PC-3 (cell line): ENCODE data around the gene UCHL5. TPM values are rescaled to one million over a fixed set of nuclear protein-coding genes. Genes with fewer than 3 reads are reported as not detected.
"Not testable (repeated sequence)": the region's sequence is repeated elsewhere in the genome, so short reads cannot be mapped to it uniquely, and the experiment has no call there.

Experiments
- ATAC-seq: fragments of 200-7000 bp; cut with Tn5 transposase; 2 replicates; pipeline ENCODE4 v1.9.1; 2020; ENCODE audit warnings: mild to moderate bottlenecking, moderate library complexity
- BruUV-seq: library from RNA; stranded (reverse); fragments of 400-500 nt; replicated peaks from 2 replicates; lab custom pipeline; 2021; lab: Mats Ljungman, UMichigan
- CTCF ChIA-PET: fragments of 300-600 bp; sonication (Branson Sonifier 250); formaldehyde crosslinking; loops from one replicate; lab custom pipeline; 2022; ENCODE audit warnings: antibody characterized with exemption; lab: Charles Lee
- POLR2A ChIA-PET: fragments of 300-600 bp; sonication (Branson Sonifier 250); formaldehyde crosslinking; loops from one replicate; lab custom pipeline; 2022; ENCODE audit warnings: antibody characterized with exemption; ENCODE audit not compliant: unreplicated experiment; lab: Charles Lee
- DNase-seq: peaks from one replicate; pipeline ENCODE4 v3.0.0-alpha.2; 2015
- H2AFZ ChIP-seq: fragments of 300-600 bp; sonication (generic); 2 replicates; pipeline ENCODE4 v1.6.0; 2016; ENCODE audit warnings: antibody characterized with exemption, low read length
- H3F3A ChIP-seq: fragments of 300-600 bp; sonication (generic); one replicate; pipeline ENCODE4 v1.6.0; 2017; ENCODE audit warnings: antibody characterized with exemption, low read length, control low read depth, mild to moderate bottlenecking; ENCODE audit not compliant: unreplicated experiment
- H3K27ac ChIP-seq: fragments of 300-600 bp; sonication (generic); 2 replicates; pipeline ENCODE4 v1.5.1; 2016; ENCODE audit warnings: mild to moderate bottlenecking, low read length
- H3K27me3 ChIP-seq: fragments of 300-600 bp; sonication (generic); 2 replicates; pipeline ENCODE4 v1.6.1; 2016; ENCODE audit warnings: low read length, mixed read lengths
- H3K36me3 ChIP-seq: fragments of 300-600 bp; sonication (generic); 2 replicates; pipeline ENCODE4 v1.6.1; 2016; ENCODE audit warnings: low read depth, mixed run types, low read length, mixed read lengths
- H3K4me1 ChIP-seq: fragments of 300-600 bp; sonication (generic); 2 replicates; pipeline ENCODE4 v1.5.1; 2016; ENCODE audit warnings: low read length; ENCODE audit not compliant: insufficient read depth
- H3K4me2 ChIP-seq: fragments of 300-600 bp; sonication (generic); 2 replicates; pipeline ENCODE4 v1.6.0; 2016; ENCODE audit warnings: low read length
- H3K4me3 ChIP-seq: fragments of 300-600 bp; sonication (generic); 2 replicates; pipeline ENCODE4 v1.5.1; 2016; ENCODE audit warnings: mild to moderate bottlenecking, low read length, mixed read lengths
- H3K79me2 ChIP-seq: fragments of 300-600 bp; sonication (generic); 2 replicates; pipeline ENCODE4 v1.6.1; 2017; ENCODE audit warnings: low read length, mixed read lengths
- H3K9ac ChIP-seq: fragments of 300-600 bp; sonication (generic); 2 replicates; pipeline ENCODE4 v1.6.0; 2016; ENCODE audit warnings: mild to moderate bottlenecking, low read length
- H3K9me2 ChIP-seq: fragments of 300-600 bp; sonication (generic); replicated peaks from 2 replicates; pipeline ENCODE4 v1.6.1; 2016; ENCODE audit warnings: mixed run types, low read length, mixed read lengths
- H3K9me3 ChIP-seq: fragments of 300-600 bp; sonication (generic); 2 replicates; pipeline ENCODE4 v1.6.1; 2016; ENCODE audit warnings: low read length, mixed read lengths
- H4K20me1 ChIP-seq: fragments of 300-600 bp; sonication (generic); 2 replicates; pipeline ENCODE4 v1.6.1; 2016; ENCODE audit warnings: low read length, mixed read lengths
- EZH2 ChIP-seq: fragments of 300-600 bp; sonication (generic); IDR thresholded peaks from one replicate; pipeline ENCODE4 v1.6.1; 2017; ENCODE audit warnings: antibody characterized with exemption, mild to moderate bottlenecking, low read length; ENCODE audit not compliant: unreplicated experiment
- EZH2phosphoT487 ChIP-seq: fragments of 300-600 bp; sonication (generic); IDR thresholded peaks from 2 replicates; pipeline ENCODE4 v1.6.1; 2018; ENCODE audit warnings: mild to moderate bottlenecking, antibody characterized with exemption, low read length, borderline replicate concordance
- intact Hi-C: fragments of 100-400 bp; cut with micrococcal nuclease; formaldehyde crosslinking; loops from 2 replicates; pipeline ENCODE4 v1.9.0; 2023
- total RNA-seq: library from RNA; depleted of rRNA; stranded (reverse); fragments of >200 nt; gene quantifications from 2 replicates; pipeline ENCODE4 v1.2.3, GENCODE V29; 2014
- TF ChIP-seq, protein P1 (sequence below): fragments of 300-600 bp; sonication (generic); conservative IDR thresholded peaks from 2 replicates; pipeline ENCODE4 v1.5.1; 2017; ENCODE audit warnings: antibody characterized with exemption, low read depth, mild to moderate bottlenecking, low read length

The UCHL5 gene
- total RNA-seq, 1 experiment from 2014 or later = 31.3 TPM

DNA sequence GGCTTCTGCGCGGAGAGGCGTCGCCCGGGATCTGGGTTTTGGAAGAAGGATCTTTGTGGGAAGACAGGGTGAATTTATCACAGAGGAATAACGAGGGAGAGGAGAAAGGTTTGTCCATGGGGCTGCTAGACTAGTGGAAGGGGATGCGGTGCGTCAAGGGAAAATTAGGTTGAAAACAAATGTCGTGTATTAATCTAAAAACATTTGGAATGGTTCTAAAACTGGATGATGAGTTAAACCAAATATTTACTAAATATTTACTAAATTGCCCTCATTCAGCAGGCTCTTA lies 899 bp upstream of the UCHL5 start:
- Histone ChIP-seq H3K4me3 (peak overlapping the region; percentile 87), H3K79me2 (peaks cover 94% of the 10 kb centered on the region), H3F3A (no peaks in the 10 kb centered on the region), H3K27me3 (no peaks in the 10 kb centered on the region), H3K9ac (peak overlapping the region; percentile 97), H3K27ac (peak overlapping the region; percentile 86), H2AFZ (peak overlapping the region; percentile 77; the same call in 1 of the 2 replicates), H3K4me2 (peak overlapping the region; percentile 98), H3K4me1 (peaks cover 37% of the 10 kb centered on the region), H4K20me1 (no peaks in the 10 kb centered on the region), H3K9me2 (no peaks in the 10 kb centered on the region), H3K9me3 (no peaks in the 10 kb centered on the region), H3K36me3 (no peaks in the 10 kb centered on the region)
- intact Hi-C loops = no loop called here
- DNase-seq = no peak
- BruUV-seq = TSS peak; percentile 52
- ChIA-PET CTCF (no interaction called here), POLR2A (no interaction called here)
- no peak for ATAC-seq
- TF ChIP-seq EZH2 (no peak), EZH2phosphoT487 (no peak)
- TF ChIP-seq, protein P1, sequence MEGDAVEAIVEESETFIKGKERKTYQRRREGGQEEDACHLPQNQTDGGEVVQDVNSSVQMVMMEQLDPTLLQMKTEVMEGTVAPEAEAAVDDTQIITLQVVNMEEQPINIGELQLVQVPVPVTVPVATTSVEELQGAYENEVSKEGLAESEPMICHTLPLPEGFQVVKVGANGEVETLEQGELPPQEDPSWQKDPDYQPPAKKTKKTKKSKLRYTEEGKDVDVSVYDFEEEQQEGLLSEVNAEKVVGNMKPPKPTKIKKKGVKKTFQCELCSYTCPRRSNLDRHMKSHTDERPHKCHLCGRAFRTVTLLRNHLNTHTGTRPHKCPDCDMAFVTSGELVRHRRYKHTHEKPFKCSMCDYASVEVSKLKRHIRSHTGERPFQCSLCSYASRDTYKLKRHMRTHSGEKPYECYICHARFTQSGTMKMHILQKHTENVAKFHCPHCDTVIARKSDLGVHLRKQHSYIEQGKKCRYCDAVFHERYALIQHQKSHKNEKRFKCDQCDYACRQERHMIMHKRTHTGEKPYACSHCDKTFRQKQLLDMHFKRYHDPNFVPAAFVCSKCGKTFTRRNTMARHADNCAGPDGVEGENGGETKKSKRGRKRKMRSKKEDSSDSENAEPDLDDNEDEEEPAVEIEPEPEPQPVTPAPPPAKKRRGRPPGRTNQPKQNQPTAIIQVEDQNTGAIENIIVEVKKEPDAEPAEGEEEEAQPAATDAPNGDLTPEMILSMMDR = no peak

- DNase-seq (peak; percentile 48), ATAC-seq (peak; percentile 14)
- peak overlapping the region; percentile 86 for H3K27ac ChIP-seq
- peak overlapping the region; percentile 98 for H3K4me2 ChIP-seq
- H3K9ac ChIP-seq = peak overlapping the region; percentile 97
- peaks cover 94% of the 10 kb centered on the region for H3K79me2 ChIP-seq
- H4K20me1 ChIP-seq = no peaks in the 10 kb centered on the region
- H3K9me3 ChIP-seq = no peaks in the 10 kb centered on the region
- TSS peak; percentile 66 for BruUV-seq
- TF ChIP-seq, protein P1 = no peak
- TF ChIP-seq EZH2 = no peak
- ChIA-PET POLR2A (interaction anchor here (0.5 to 1.0 kb wide), 4 partner anchors 21 to 519 kb away, joined by 4 to 5 read pairs (median 4); no protein-coding TSS in a partner anchor), CTCF (interaction anchor here (0.6 to 1.0 kb wide), 3 partner anchors 24 to 63 kb away, joined by 3 to 4 read pairs (median 4); partner anchors contain the start of genes CDC73 and GLRX2)
- no peaks in the 10 kb centered on the region for H3K9me2 ChIP-seq
- H3K27me3 ChIP-seq = no peaks in the 10 kb centered on the region
- no peaks in the 10 kb centered on the region for H3K36me3 ChIP-seq
- intact Hi-C loops = loop anchor here (2.0 to 5.0 kb wide), 2 partner anchors 46 to 64 kb away; partner anchors contain the start of genes CDC73 and GLRX2
- peak overlapping the region; percentile 87 for H3K4me3 ChIP-seq
- peak overlapping the region; percentile 4; the same call in 1 of the 2 replicates for H2AFZ ChIP-seq
- peaks cover 51% of the 10 kb centered on the region for H3K4me1 ChIP-seq
- H3F3A ChIP-seq = no peaks in the 10 kb centered on the region
Measured at GRCh38 chr1:193058529-193059281, 455 bp downstream of the UCHL5 start.

DNA sequence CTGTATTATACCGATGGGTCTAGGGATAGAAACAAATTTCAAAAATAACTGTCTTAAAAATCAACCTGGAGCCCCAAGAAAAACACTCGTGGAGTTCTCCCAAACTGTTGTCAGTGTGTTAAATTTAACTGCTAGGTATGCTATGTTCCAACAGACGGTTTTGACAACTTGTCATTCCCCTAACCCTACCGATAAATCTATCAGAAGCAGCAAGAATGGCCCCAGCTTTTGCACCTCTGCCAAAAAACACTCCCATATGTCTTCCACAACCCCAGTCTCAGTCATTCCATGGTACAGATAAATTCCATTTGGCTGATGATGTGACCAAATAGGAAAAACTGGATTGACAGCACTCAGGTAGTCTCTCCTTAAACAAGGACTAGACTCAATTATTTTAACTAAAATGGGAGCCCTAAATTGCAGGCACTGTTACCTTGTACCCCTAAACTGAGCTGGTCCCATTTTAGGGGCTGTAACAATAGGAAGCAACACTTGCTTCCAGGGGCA lies 4.9 kb downstream of the UCHL5 start:
- 0 out of 2 replicates have a peak overlapping the region, but pooled peaks have one; percentile 6 for H3K27ac ChIP-seq
- no peaks in the 10 kb centered on the region for H3K27me3 ChIP-seq
- ChIA-PET POLR2A (no interaction called here), CTCF (no interaction called here)
- H3K9ac ChIP-seq = no peak overlapping the region
- no TSS peak for BruUV-seq
- no peaks in the 10 kb centered on the region for H3K9me3 ChIP-seq
- TF ChIP-seq, protein P1 = no peak
- TF ChIP-seq EZH2 = no peak
- no peak for TF ChIP-seq EZH2phosphoT487
- H3K4me3 ChIP-seq = no peak overlapping the region
- H3K4me1 ChIP-seq = peaks cover 38% of the 10 kb centered on the region
- no peaks in the 10 kb centered on the region for H3K9me2 ChIP-seq
- ATAC-seq = no peak
- no peaks in the 10 kb centered on the region for H4K20me1 ChIP-seq
- DNase-seq = peak; percentile 56
- H3K4me2 ChIP-seq = peak overlapping the region; percentile 57; the same call in 1 of the 2 replicates
- intact Hi-C loops = no loop called here
- peaks cover 10% of the 10 kb centered on the region for H3K36me3 ChIP-seq
- no peaks in the 10 kb centered on the region for H3F3A ChIP-seq
- no peak overlapping the region for H2AFZ ChIP-seq
- peaks cover 79% of the 10 kb centered on the region for H3K79me2 ChIP-seq

- H3K4me2 ChIP-seq, POLR2A ChIA-PET, intact Hi-C loops, BruUV-seq, ATAC-seq, H2AFZ ChIP-seq, CTCF ChIA-PET, H3K4me3 ChIP-seq, DNase-seq, H3F3A ChIP-seq, H3K9me2 ChIP-seq, H3K27ac ChIP-seq, H3K27me3 ChIP-seq, H3K4me1 ChIP-seq, H3K9ac ChIP-seq, H3K9me3 ChIP-seq, H4K20me1 ChIP-seq: not testable (repeated sequence)
- Histone ChIP-seq H3K79me2 (peaks cover 27% of the 10 kb centered on the region), H3K36me3 (peaks cover 27% of the 10 kb centered on the region)
Measured at GRCh38 chr1:193048913-193049312, 10.2 kb downstream of the UCHL5 start.
